Transverse colon (tissue), 4 donors: ENCODE results near the gene AP1M2. TPM values are rescaled to one million over a fixed set of nuclear protein-coding genes. Genes with fewer than 3 reads are reported as not detected.

Experiments
- DNase-seq: peaks from one replicate; pipeline ENCODE4 v3.0.0-alpha.2; 2019
- H3K27ac ChIP-seq, 4 donors: fragments of 200-600 bp; sonication (generic); 2 replicates each; pipeline ENCODE4 v1.5.1; 2016 to 2018; ENCODE audit warnings: inconsistent platforms in 4 of 4
- H3K27me3 ChIP-seq: fragments of 200-600 bp; sonication (generic); 2 replicates; pipeline ENCODE4 v1.5.1; 2017; ENCODE audit warnings: inconsistent platforms
- H3K36me3 ChIP-seq, 4 donors: fragments of 200-600 bp; sonication (generic); 2 replicates each; pipeline ENCODE4 v1.5.1; 2017 to 2019; ENCODE audit warnings: inconsistent platforms in 4 of 4
- H3K4me1 ChIP-seq, 4 donors: fragments of 200-600 bp; sonication (generic); 2 replicates each; pipeline ENCODE4 v1.5.1; 2017 to 2020; ENCODE audit warnings: inconsistent platforms in 4 of 4
- H3K4me3 ChIP-seq, 4 donors: fragments of 200-600 bp; sonication (generic); 1 replicate in 1 of 4; 2 replicates in 3 of 4; pipeline versions ENCODE4 v1.5.1 to v1.6.1; 2017 to 2019; ENCODE audit warnings: inconsistent platforms in 4 of 4
- H3K9me3 ChIP-seq, 2 donors: fragments of 200-600 bp; sonication (generic); 2 replicates each; pipeline ENCODE4 v1.5.1; 2017 to 2019; ENCODE audit warnings: inconsistent platforms in 2 of 2
- CTCF ChIP-seq, 5 experiments: fragments of 200-600 bp in 3 of 5; fragments of 450-650 bp in 2 of 5; sonication (generic) in 3 of 5; IDR thresholded peaks; 1 replicate in 2 of 5; 2 replicates in 3 of 5; pipeline ENCODE4 v1.5.1; 2016 to 2017; ENCODE audit warnings: antibody characterized with exemption in 5 of 5, inconsistent platforms in 3 of 5, mild to moderate bottlenecking in 2 of 5, moderate library complexity in 1 of 5
- EP300 ChIP-seq: sonication (generic); formaldehyde crosslinking; IDR thresholded peaks from one replicate; pipeline ENCODE4 v1.6.1; 2017; ENCODE audit warnings: antibody characterized with exemption, low read depth
- POLR2A ChIP-seq: fragments of 450-650 bp; IDR thresholded peaks from one replicate; pipeline ENCODE4 v1.6.1; 2016; ENCODE audit warnings: antibody characterized with exemption, mild to moderate bottlenecking, moderate library complexity
- POLR2AphosphoS5 ChIP-seq, 3 donors: sonication (generic); formaldehyde crosslinking; IDR thresholded peaks; one replicate each; pipeline ENCODE4 v1.6.1; 2016; ENCODE audit warnings: antibody characterized with exemption in 3 of 3
- WGBS, 2 donors: methylation state at CpG; one replicate each; pipeline ENCODE4 v1.1.5; 2018; ENCODE audit warnings: low coverage in 1 of 2; 5-methylcytosine and 5-hydroxymethylcytosine counted together
- in situ Hi-C, 4 donors: fragments of 200-750 bp; cut with MboI; loops; one replicate each; pipeline versions ENCODE4 v1.15.0 to v1.15.1; 2017; ENCODE audit warnings: low sequenced_read_pairs in 3 of 4, low pct_ligation_motif_present in 1 of 4, low pct_unique_long_range_greater_than_20kb in 1 of 4
- intact Hi-C: fragments of 100-400 bp; cut with DNase I; formaldehyde crosslinking; loops from one replicate; pipeline ENCODE4 v1.15.1; 2023; ENCODE audit warnings: low total_unique reads
- total RNA-seq, 4 donors: library from RNA; depleted of rRNA; stranded (reverse); fragments of >200 nt; gene quantifications; one replicate each; pipeline ENCODE4 v1.1.0, GENCODE V29; 2016

AP1M2 gene
- total RNA-seq, 4 donors from 2014 or later, result 22.8 to 111 (median 63.1) TPM

- Histone ChIP-seq H3K4me3 (peak overlapping the region in 3 of 4 donors; percentile 46 to 65 (median 53)), H3K27ac (peak overlapping the region; percentile 53 to 76 (median 66)), H3K27me3 (peaks cover 23% of the 10 kb centered on the region), H3K9me3 (no peaks in the 10 kb centered on the region), H3K36me3 (no peaks in the 10 kb centered on the region), H3K4me1 (peaks cover 0 to under 1% (median 0%) of the 10 kb centered on the region in 4 donors)
- in situ Hi-C loops (loop anchor here in 1 of 4 donors (10.0 kb wide), 1 partner anchor 58 kb away; no protein-coding TSS in a partner anchor), intact Hi-C loops (no loop called here)
- TF ChIP-seq POLR2A (no peak), POLR2AphosphoS5 (IDR thresholded peaks at IDR 0.05) (no peak), CTCF (IDR thresholded peaks at IDR 0.05) (no peak), EP300 (no peak)
- DNase-seq, result no peak
- WGBS, 2 donors, result 30 to 68% methylated on average over 3 to 6 of the region's 6 CpGs
Observed at GRCh38 chr19:10586396-10586795, 716 bp downstream of the AP1M2 start.

- H3K4me1 ChIP-seq, result peaks cover 0 to 4% (median 2%) of the 10 kb centered on the region in 4 donors
- H3K9me3 ChIP-seq, result no peaks in the 10 kb centered on the region
- DNase-seq, result no peak
- intact Hi-C loops (no loop called here), in situ Hi-C loops (loop anchor here (5.0 to 10.0 kb wide), 2 partner anchors 59 to 62 kb away; no protein-coding TSS in a partner anchor)
- no peak overlapping the region for H3K4me3 ChIP-seq
- H3K36me3 ChIP-seq, result peaks cover 0 to 4% (median 0%) of the 10 kb centered on the region in 4 donors
- H3K27me3 ChIP-seq, result peaks cover 14% of the 10 kb centered on the region
- TF ChIP-seq POLR2AphosphoS5 (IDR thresholded peaks at IDR 0.05) (no peak), EP300 (no peak), CTCF (IDR thresholded peaks at IDR 0.05) (no peak), POLR2A (no peak)
- no peak overlapping the region for H3K27ac ChIP-seq
- WGBS, 2 donors, result 85 to 96% methylated on average over 5 to 9 of the region's 9 CpGs
Observed at GRCh38 chr19:10583036-10583776, 3.9 kb downstream of the AP1M2 start.

GRCh38 chr19:10582091-10582490 is 5.0 kb downstream of the AP1M2 start:
- TF ChIP-seq POLR2A, result no peak
- TF ChIP-seq POLR2AphosphoS5 (IDR thresholded peaks at IDR 0.05), result no peak
- TF ChIP-seq CTCF (IDR thresholded peaks at IDR 0.05), result no peak
- TF ChIP-seq EP300, result no peak
- no peaks in the 10 kb centered on the region for H3K9me3 ChIP-seq
- no peak overlapping the region for H3K27ac ChIP-seq
- peaks cover 0 to 4% (median 2%) of the 10 kb centered on the region in 4 donors for H3K4me1 ChIP-seq
- peaks cover 6% of the 10 kb centered on the region for H3K27me3 ChIP-seq
- H3K36me3 ChIP-seq, result peaks cover 0 to 8% (median 0%) of the 10 kb centered on the region in 4 donors
- no peak overlapping the region for H3K4me3 ChIP-seq
- 93 to 97% methylated on average over 10 to 13 of the region's 13 CpGs for WGBS, 2 donors
- DNase-seq, result no peak
- in situ Hi-C loops, result loop anchor here (5.0 to 10.0 kb wide), 2 partner anchors 60 to 63 kb away; no protein-coding TSS in a partner anchor
- intact Hi-C loops, result no loop called here

GRCh38 chr19:10580979-10581631 is 6.0 kb downstream of the AP1M2 start:
- in situ Hi-C loops, result loop anchor here (5.0 to 10.0 kb wide), 2 partner anchors 61 to 64 kb away; no protein-coding TSS in a partner anchor

More at GRCh38 chr19:10580979-10581631, 6.0 kb downstream of the AP1M2 start:
- Histone ChIP-seq H3K4me1 (peaks cover 0 to 4% (median 2%) of the 10 kb centered on the region in 4 donors), H3K27me3 (no peaks in the 10 kb centered on the region), H3K9me3 (no peaks in the 10 kb centered on the region), H3K36me3 (peaks cover 0 to 8% (median 0%) of the 10 kb centered on the region in 4 donors), H3K4me3 (no peak overlapping the region), H3K27ac (no peak overlapping the region)
- TF ChIP-seq CTCF (IDR thresholded peaks at IDR 0.05) (peak; percentile 98 to 100 (median 98)), POLR2AphosphoS5 (IDR thresholded peaks at IDR 0.05) (no peak), EP300 (no peak), POLR2A (no peak)
- peak; percentile 91 for DNase-seq
- intact Hi-C loops, result no loop called here
- 34% methylated on average over 31 of the region's 31 CpGs; no CpG with 5 or more reads in 1 of the 2 donors for WGBS, 2 donors
